ENCODE measurements around the gene IFNL1.
A peak's percentile ranks its signal among the peaks of the same experiment; 100 is the strongest.
"Not testable (repeated sequence)": the region's sequence is repeated elsewhere in the genome, so short reads cannot be mapped to it uniquely, and the experiment has no call there.

The IFNL1 gene

GRCh38 chr19:39308531-39309304, 12.5 kb downstream of the IFNL1 start:
- DNase-seq (ENCODE audit: low spot score), result no peak

DNA sequence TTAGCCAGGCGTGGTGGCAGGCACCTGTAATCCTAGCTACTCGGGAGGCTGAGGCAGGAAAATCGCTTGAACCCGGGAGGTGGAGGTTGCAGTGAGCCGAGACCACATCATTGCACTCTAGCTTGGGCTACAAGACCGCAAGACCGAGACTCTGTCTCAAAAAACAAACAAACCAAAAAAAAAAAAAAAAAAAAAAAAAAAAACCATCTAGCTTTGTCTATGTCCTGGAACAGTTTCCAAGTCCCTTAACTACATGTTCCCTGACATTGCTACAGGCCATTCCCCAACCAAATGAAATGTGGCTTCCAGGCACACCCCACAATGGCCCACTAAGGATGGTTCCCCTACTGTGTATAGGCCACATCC, 13.1 kb downstream of the IFNL1 start:
- not testable (repeated sequence) for DNase-seq (ENCODE audit: low spot score)

DNA sequence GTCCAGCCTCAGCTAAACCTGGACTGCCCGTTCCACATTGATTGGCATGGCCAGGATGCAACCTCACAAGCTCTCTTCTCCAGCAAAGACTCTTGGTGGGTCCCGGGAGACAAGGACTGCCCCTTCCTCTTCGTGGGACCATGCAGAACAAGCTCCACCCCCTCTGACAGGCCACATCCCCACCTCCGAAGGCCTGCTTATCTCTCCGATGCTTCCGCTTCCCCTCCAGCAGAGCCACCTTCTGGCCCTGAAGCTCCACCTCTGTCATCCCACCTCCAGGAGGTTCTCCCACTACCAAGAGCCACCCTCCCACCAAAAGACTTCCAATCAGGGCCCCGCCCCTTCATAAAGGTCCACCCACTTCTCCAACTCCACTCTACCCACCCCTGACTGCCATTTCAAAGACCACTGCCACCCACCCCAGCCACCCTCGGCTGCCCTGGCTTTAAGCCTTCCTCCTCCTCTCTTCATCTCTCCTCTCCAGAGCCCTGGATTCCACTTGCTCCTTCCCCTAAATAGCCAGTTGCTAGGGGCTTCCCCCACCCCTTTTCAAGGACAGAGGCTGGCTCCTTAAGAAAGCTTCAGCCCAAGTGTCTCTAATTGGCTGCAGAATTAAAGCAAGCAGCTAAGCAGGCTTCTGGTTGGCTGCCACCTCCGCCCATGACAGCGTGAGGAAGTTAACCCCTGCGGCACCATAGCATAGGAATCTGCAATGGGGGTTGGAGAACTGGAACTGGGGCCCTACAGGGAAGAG, 14.5 kb downstream of the IFNL1 start:
- no peak for DNase-seq (ENCODE audit: low spot score)

DNA sequence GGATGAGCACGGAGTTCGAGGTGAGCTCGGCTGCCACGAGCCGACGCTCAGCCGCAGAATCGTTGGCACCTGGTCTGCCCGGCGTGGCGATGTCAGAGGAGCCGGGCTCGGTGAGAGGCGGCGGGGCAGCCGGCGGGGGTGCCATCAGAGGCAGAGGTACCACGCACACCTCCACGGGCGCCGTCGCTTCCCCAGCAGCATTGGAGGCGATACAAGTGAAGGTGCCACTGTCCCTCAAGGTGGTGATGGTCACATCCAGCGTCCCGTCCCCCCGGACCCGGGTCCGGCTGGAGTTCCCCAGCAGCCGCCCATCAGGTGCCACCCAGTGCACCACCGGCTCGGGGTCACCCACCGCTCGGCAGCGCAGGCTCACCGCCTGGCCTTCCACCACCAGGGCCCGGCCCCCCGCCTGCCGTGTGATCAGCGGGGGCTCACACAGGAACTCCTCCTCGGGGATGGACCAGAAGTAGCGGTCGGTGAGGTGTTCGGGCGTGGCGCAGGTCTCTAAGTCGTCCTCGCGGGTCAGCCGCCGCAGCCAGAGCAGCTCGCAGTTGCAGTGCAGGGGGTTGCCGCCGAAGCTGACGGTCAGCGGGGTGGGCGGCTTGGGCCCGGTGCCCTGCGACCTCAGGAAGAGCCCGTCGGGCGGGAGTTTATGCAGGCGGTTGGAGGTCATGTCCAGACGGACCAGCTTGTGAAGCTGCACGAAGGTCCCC, 18.0 kb downstream of the IFNL1 start:
- DNase-seq (ENCODE audit: low spot score), result no peak

DNA sequence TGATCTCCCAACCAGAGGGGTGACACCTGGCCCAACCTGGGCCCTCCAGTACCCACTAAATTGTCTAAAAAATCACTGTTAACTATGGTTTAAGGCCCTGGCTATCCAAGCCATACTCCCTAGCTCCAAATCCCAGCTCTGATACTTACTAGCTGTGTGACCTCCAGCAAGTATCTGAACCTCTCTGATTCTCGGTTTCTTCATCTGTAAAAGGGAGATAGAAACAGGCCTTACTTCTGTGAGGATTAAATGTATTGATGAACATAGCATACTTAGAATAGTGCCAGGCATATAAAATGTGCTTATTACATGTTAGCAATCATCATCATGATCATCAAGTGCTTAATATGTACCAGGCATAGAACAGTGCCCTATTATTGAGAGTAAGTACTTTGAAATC, 19.7 kb downstream of the IFNL1 start:
- DNase-seq (ENCODE audit: low spot score), result no peak

DNA sequence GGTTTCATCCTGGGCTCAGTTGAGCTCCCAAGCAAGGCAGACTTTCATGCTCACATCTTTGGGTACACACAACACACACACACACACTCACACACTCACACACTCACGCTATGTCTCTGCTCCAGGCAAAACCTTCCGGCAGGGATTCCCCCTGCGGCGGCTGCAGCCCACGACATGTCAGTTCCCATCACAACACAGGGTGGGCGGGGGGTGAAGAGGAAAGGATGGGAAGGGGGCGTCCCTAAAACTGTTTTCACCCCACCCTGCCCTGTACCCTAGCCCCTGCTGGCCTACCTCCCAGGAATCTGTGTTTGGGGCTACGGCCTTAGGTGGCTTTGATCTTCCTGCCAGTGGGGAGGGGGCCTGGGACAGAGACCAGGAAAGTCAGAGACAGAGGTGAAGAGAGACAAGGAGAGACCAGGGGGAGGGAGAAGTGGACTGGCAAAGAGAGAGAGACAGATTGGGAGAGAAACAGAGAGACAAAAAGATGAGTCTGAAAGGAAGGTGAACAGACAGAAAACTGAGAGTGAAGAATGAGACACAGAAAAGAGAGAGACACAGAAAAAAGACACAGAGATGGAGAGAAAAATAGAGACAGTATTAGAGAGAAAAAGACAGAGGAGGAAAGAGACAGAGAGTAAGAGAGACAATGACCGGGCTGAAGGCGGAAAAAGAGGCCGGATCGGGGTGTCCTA, 20.6 kb downstream of the IFNL1 start:
- DNase-seq (ENCODE audit: low spot score), result no peak

DNA sequence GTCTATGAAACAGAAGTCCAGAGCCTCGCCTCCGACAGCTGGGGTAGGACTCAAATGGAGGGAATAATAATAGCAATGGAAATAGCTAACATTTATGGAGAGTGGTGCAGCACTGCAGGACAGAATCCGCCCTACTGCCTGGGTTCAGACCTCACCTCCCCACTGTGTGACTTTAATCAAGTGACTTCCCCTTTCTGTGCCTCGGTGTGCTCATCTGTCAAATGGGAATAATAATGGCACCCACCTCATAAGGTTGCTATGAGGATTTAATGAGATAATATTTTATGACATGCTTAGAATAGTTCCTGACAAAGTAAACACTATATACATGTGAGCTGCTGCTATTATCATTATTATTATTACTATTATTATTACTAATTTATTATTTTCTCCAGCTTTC, 21.3 kb downstream of the IFNL1 start:
- DNase-seq (ENCODE audit: low spot score), result no peak

DNA sequence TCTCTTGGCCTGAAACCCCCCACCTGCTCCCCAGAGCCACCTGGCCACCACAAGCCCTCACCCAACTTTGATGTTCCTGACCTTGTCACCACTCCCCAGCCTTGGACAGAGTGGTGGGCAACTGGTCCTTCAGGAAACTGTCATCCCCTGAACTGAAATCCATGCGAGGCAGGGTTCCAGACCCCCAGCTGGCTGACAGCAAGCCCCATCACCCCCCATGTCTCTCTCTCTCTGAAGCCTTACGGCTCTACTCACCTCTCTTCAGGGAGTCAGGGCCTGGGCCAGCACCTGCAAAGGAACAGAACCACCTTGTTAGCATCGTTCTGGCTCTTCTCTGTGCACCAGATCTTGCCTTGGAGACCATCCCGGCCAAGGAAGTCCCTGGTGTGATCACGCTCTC, 21.9 kb downstream of the IFNL1 start:
- no peak for DNase-seq (ENCODE audit: low spot score)

DNA sequence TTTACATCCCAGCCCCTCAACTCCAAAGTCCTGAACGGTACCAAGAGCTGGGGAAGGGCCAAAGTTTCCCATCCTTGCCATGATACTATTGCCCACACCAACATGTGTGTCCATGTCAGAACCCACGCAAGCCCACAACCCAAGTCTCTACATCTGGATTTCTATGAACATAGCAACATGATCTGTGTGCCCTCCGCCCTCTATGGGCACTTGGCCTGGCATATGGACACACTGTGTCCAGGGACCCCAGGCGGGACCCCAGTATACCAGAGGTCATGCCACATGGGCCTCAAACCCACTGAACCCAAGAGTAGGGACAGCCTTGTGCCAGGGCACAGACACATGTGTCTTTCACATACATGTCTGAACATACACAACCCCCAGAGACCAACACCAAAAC, 22.5 kb downstream of the IFNL1 start:
- DNase-seq (ENCODE audit: low spot score), result no peak

DNA sequence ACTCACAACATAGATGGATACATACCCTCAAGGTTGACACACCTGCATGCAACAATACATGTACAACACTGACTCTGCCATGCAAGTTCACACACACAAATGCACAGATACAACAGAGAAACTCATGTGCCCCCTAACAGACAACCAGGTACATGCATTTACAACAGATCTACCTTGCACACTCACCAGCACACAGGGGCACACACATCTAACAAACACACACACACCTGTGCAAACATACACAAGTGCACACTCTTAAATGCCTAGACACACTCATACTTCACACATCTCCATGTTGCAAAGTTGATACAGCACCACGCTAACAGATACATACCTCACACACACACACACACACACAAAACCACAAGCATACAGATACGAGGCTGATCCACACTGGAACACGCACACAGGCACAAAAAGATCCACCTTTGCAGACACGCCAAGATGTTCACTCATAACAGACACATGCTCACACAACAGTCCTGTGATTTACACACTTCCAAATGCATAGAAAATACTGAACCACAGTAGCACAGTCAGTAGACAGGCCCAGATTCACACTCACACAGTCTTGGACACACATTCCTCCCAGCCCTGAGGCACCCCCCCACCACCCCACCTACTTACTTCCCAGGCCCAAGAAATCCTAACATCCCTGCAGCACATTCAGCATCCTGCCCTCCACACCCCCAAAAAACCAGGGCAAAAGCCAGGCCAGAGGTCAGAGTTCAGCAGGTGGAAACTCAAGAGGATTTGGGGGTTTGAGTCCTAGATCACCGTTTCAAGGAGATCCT, 23.1 kb downstream of the IFNL1 start:
- DNase-seq (ENCODE audit: low spot score), result no peak

- no peak for DNase-seq (ENCODE audit: low spot score)
Observed at GRCh38 chr19:39319892-39320248, 23.7 kb downstream of the IFNL1 start.

GRCh38 chr19:39321117-39321831, 25.1 kb downstream of the IFNL1 start:
- no peak for DNase-seq (ENCODE audit: low spot score)

GRCh38 chr19:39321832-39322176, 25.6 kb downstream of the IFNL1 start:
- DNase-seq (ENCODE audit: low spot score), result no peak

DNA sequence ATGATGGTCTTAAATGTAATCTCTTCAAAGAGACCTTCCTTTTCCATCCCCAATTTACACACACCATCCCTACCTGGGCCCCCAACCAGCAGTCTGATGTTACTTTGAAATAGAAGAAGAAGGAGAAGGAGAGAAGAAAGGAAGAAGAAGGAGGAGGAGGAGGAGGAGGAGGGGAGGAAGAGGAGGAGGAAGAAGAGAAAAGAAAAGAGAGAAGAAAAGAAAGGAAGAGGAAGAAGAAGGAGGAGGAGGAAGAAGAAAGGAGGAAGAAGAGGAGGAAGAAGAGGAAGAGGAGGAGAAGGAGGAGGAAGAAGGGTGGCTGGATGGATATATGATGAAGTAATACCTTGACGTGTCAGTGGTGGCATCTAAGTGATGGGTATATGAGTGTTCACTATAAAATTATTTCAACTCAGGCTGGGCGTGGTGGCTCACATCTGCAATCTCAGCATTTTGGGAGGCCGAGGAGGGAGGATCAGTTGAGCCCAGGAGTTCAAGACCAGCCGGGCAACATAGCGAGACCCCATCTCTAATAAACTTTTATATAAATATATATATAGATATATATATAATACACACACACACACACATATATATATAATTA, 28.1 kb downstream of the IFNL1 start:
- no peak for DNase-seq (ENCODE audit: low spot score)

DNA sequence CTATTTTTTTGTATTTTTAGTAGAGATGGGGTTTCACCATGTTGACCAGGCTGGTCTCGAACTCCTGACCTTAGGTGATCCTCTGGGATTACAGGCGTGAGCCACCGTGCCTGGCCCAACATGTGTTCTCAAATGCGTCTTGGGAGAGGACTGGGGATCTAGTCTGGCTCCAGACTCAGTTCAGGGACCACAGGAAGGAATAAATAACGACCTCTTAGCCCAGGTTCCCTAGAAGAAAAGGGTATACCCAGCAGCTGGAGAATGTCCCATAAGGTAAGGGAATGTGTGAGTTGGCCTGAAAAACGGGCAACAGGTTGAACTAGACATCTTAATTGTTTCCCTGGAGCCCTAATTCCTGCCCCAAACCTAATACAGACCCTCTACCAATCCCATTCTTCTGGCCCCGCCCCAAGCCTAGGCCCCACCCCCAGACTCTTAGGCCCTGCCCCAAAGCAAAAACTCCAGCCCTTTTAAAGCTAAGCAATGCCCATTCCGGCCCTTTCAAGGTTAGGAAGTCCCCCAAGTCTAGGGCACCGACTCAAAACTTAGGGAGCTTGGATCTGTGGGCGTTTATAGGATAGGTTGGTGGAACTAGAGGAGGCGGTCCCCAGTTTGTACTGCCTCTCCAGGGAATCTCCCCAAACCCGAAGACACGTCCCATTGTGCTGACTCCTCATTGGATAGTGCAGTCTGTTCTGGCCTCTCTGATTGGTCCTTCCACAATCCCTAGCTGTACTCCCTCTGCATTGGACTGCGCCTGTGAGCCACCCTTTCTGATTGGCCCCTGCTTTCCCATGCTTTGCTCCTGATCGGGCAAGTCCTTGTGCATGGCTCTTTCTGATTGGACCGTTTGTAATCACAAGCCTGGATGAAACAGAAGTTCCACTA, 29.8 kb downstream of the IFNL1 start:
- peak; percentile 31 for DNase-seq (ENCODE audit: low spot score)

DNA sequence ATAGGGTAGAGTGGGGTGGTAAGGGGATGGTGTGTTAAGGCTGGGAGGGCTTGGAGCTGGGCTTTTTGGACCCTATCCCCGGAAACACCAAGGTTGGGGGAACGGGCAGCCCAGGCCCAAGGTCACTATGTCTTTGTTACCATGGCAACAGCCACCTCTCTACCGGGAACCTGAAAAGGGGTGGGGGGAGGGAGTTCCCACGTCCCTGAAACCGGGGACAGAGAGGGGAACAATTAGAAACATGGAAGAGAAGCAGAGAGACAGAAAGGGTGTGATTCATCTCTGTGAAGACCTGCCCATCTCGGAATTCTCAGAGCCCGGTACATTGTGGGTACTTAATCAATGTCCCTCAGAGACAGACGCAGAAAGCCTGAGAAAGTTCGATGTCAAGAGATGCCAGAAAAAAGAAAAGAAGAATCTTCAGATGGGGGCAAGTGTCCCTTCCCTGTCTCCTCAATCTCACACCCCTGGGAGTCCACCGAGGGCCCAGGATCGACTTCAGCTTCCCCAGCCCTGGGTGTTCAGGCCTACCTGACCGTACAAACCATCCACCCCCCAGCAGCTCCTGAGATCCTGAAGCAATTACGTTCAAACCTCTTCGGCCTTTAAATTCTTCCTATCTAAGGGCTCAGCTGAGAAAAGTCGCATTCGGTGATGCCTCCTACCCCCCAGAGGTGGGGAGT, 31.3 kb downstream of the IFNL1 start:
- no peak for DNase-seq (ENCODE audit: low spot score)

DNA sequence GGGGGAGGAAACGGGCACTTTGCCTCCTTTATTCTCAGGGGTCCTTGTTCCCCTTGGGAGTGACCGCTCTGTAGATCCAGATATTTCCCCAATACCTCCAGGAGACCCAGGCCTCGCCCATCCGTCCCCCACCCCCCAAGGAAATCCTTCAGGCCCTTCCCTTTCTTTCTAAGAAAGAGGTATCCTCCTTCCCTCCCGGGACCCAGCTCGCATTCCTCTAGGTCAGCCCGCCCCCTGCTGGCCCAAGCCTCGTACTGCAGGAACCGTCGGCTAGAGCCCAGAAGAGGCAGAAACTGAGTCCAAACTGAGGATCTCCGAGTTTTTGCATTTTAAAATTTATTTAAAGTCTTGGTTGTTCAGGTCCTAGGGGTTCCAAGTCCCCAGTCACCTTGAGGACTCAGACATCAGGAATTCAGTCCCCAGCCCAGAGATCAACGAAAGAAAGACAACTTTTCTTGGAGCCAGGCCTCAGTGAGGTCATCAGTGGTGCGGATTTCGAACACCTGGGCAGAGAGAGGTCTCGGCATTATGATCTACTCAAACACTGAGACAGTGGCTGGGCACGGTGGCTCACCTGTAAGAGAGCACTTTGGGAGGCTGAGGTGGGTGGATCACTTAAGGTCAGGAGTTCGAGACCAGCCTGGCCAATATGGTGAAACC, 32.0 kb downstream of the IFNL1 start:
- DNase-seq (ENCODE audit: low spot score), result peak; percentile 92

- DNase-seq (ENCODE audit: low spot score), result no peak
Observed at GRCh38 chr19:39329948-39330347, 33.7 kb downstream of the IFNL1 start.

- DNase-seq (ENCODE audit: low spot score), result no peak
Observed at GRCh38 chr19:39332293-39332692, 36.1 kb downstream of the IFNL1 start.
